GM18526 (cell line): Measurements from ENCODE around the gene GALNT9.

Experiments
- POLR2A ChIP-seq: IDR thresholded peaks from 3 replicates; pipeline ENCODE4 v1.6.1; 2011; ENCODE audit not compliant: insufficient read length; ENCODE audit errors: extremely low read depth

The GALNT9 gene

GRCh38 chr12:132278401-132279183 lies 50.8 kb downstream of the GALNT9 start:
- TF ChIP-seq POLR2A: no peak

- TF ChIP-seq POLR2A: no peak
Measured at GRCh38 chr12:132277949-132278348, 51.4 kb downstream of the GALNT9 start.

- TF ChIP-seq POLR2A: no peak
Measured at GRCh38 chr12:132277374-132277941, 51.9 kb downstream of the GALNT9 start.

- TF ChIP-seq POLR2A: no peak
Measured at GRCh38 chr12:132276827-132277373, 52.5 kb downstream of the GALNT9 start.

GRCh38 chr12:132276066-132276826 lies 53.1 kb downstream of the GALNT9 start:
- TF ChIP-seq POLR2A: no peak

- no peak for TF ChIP-seq POLR2A
Measured at GRCh38 chr12:132275631-132276030, 53.8 kb downstream of the GALNT9 start.

- TF ChIP-seq POLR2A: no peak
Measured at GRCh38 chr12:132275110-132275531, 54.3 kb downstream of the GALNT9 start.

- TF ChIP-seq POLR2A: no peak
Measured at GRCh38 chr12:132273992-132274334, 55.4 kb downstream of the GALNT9 start.

GRCh38 chr12:132272711-132273110 lies 56.7 kb downstream of the GALNT9 start:
- TF ChIP-seq POLR2A: no peak

GRCh38 chr12:132271755-132272092 lies 57.7 kb downstream of the GALNT9 start:
- TF ChIP-seq POLR2A: no peak

- TF ChIP-seq POLR2A: no peak
Measured at GRCh38 chr12:132270969-132271754, 58.2 kb downstream of the GALNT9 start.

GRCh38 chr12:132270516-132270915 lies 58.9 kb downstream of the GALNT9 start:
- TF ChIP-seq POLR2A: no peak

GRCh38 chr12:132269271-132269968 lies 60.0 kb downstream of the GALNT9 start:
- TF ChIP-seq POLR2A: no peak

- TF ChIP-seq POLR2A: no peak
Measured at GRCh38 chr12:132268674-132269073, 60.7 kb downstream of the GALNT9 start.

- no peak for TF ChIP-seq POLR2A
Measured at GRCh38 chr12:132267873-132268272, 61.5 kb downstream of the GALNT9 start.

GRCh38 chr12:132266802-132267201 lies 62.6 kb downstream of the GALNT9 start:
- no peak for TF ChIP-seq POLR2A
